IMR-90 (cell line): ENCODE results near the gene ARL6IP5. TPM values are rescaled to one million over a fixed set of nuclear protein-coding genes. Genes with fewer than 3 reads are reported as not detected.

Source experiments
- ATAC-seq: fragments of 200-7000 bp; cut with Tn5 transposase; 2 replicates; pipeline ENCODE4 v1.9.1; 2020; ENCODE audit warnings: low read depth, mild to moderate bottlenecking, moderate library complexity
- BruUV-seq: library from RNA; stranded (reverse); fragments of 400-500 nt; replicated peaks from 2 replicates; lab custom pipeline; 2021; lab: Mats Ljungman, UMichigan
- CTCF ChIA-PET: fragments of 300-600 bp; formaldehyde crosslinking; extraction: SDS; loops from one replicate; lab custom pipeline; 2021; ENCODE audit warnings: antibody characterized with exemption; lab: Yijun Ruan, JAX
- POLR2A ChIA-PET: fragments of 300-600 bp; sonication (Branson Sonifier 250); formaldehyde crosslinking; loops from one replicate; lab custom pipeline; 2022; ENCODE audit warnings: antibody characterized with exemption; ENCODE audit not compliant: unreplicated experiment; lab: Charles Lee
- DNase-seq: peaks from one replicate; pipeline ENCODE4 v3.0.0; 2013
- H2AFZ ChIP-seq: replicated peaks from 2 replicates; pipeline ENCODE3; 2013; ENCODE audit warnings: low read length, mild to moderate bottlenecking; ENCODE audit not compliant: poor library complexity
- H2AK5ac ChIP-seq: 2 replicates; pipeline ENCODE4 v1.6.1; 2013; ENCODE audit warnings: low read depth, low read length, inconsistent platforms
- H2AK9ac ChIP-seq: replicated peaks from 2 replicates; pipeline ENCODE3; 2013; ENCODE audit warnings: mild to moderate bottlenecking, low read depth, low read length, moderate library complexity; ENCODE audit not compliant: poor library complexity
- H2BK120ac ChIP-seq: 2 replicates; pipeline ENCODE4 v1.6.1; 2013; ENCODE audit warnings: low read depth, low read length, inconsistent platforms
- H2BK15ac ChIP-seq: 3 replicates; pipeline ENCODE4 v1.6.1; 2013; ENCODE audit warnings: low read depth, low read length, inconsistent platforms
- H2BK20ac ChIP-seq: 2 replicates; pipeline ENCODE4 v1.6.1; 2013; ENCODE audit warnings: low read depth, mild to moderate bottlenecking, inconsistent platforms, low read length, moderate library complexity
- H2BK5ac ChIP-seq: 2 replicates; pipeline ENCODE4 v1.6.1; 2013; ENCODE audit warnings: mild to moderate bottlenecking, low read depth, low read length, inconsistent platforms; ENCODE audit not compliant: poor library complexity, severe bottlenecking
- H3K14ac ChIP-seq: replicated peaks from 2 replicates; pipeline ENCODE4 v1.6.1; 2013; ENCODE audit warnings: low read depth, low read length, inconsistent platforms
- H3K18ac ChIP-seq: 2 replicates; pipeline ENCODE4 v1.6.1; 2013; ENCODE audit warnings: low read depth, low read length, control low read depth
- H3K23ac ChIP-seq: 2 replicates; pipeline ENCODE4 v1.6.1; 2013; ENCODE audit warnings: low read depth, low read length, inconsistent platforms
- H3K27ac ChIP-seq: 2 replicates; pipeline ENCODE4 v1.5.1; 2013; ENCODE audit warnings: mild to moderate bottlenecking, control low read depth, low read length; ENCODE audit not compliant: insufficient read depth
- H3K27me3 ChIP-seq: 2 replicates; pipeline ENCODE4 v1.6.1; 2013; ENCODE audit warnings: low read length; ENCODE audit not compliant: control insufficient read depth, insufficient read depth
- H3K36me3 ChIP-seq: 2 replicates; pipeline ENCODE4 v1.6.1; 2013; ENCODE audit warnings: low read length, mixed read lengths; ENCODE audit not compliant: control insufficient read depth, insufficient read depth
- H3K4ac ChIP-seq: 2 replicates; pipeline ENCODE4 v1.6.1; 2013; ENCODE audit warnings: low read depth, low read length, inconsistent platforms
- H3K4me1 ChIP-seq: 2 replicates; pipeline ENCODE4 v1.6.1; 2013; ENCODE audit warnings: low read length, mixed read lengths; ENCODE audit not compliant: control insufficient read depth, insufficient read depth
- H3K4me2 ChIP-seq: 2 replicates; pipeline ENCODE4 v1.6.1; 2013; ENCODE audit warnings: low read depth, mild to moderate bottlenecking, control low read depth, low read length, moderate library complexity
- H3K4me3 ChIP-seq: 2 replicates; pipeline ENCODE4 v1.5.1; 2013; ENCODE audit warnings: low read depth, mild to moderate bottlenecking, control low read depth, low read length, moderate library complexity; ENCODE audit not compliant: insufficient read depth
- H3K56ac ChIP-seq: 2 replicates; pipeline ENCODE4 v1.6.1; 2013; ENCODE audit warnings: low read length, inconsistent platforms; ENCODE audit not compliant: insufficient read depth; ENCODE audit errors: extremely low read depth
- H3K79me1 ChIP-seq, 2 experiments: 2 replicates each; pipeline ENCODE4 v1.6.1; 2013; ENCODE audit warnings: low read length in 2 of 2, inconsistent platforms in 1 of 2, low read depth in 1 of 2
- H3K9ac ChIP-seq: 2 replicates; pipeline ENCODE4 v1.6.1; 2013; ENCODE audit warnings: low read depth, low read length, control low read depth
- H3K9me1 ChIP-seq: 2 replicates; pipeline ENCODE4 v1.6.1; 2013; ENCODE audit warnings: low read length, inconsistent platforms; ENCODE audit not compliant: insufficient read depth
- H3K9me3 ChIP-seq: 2 replicates; pipeline ENCODE4 v1.6.1; 2013; ENCODE audit warnings: low read length; ENCODE audit not compliant: control insufficient read depth, insufficient read depth
- H4K20me1 ChIP-seq: 2 replicates; pipeline ENCODE4 v1.6.1; 2013; ENCODE audit warnings: low read length, inconsistent platforms; ENCODE audit not compliant: insufficient read depth
- H4K5ac ChIP-seq: 2 replicates; pipeline ENCODE4 v1.6.1; 2013; ENCODE audit warnings: mild to moderate bottlenecking, low read depth, low read length, control low read depth
- H4K8ac ChIP-seq, 2 experiments: 2 replicates each; pipeline ENCODE4 v1.6.1; 2013; ENCODE audit warnings: low read depth in 2 of 2, low read length in 2 of 2, control low read depth in 1 of 2, inconsistent platforms in 1 of 2
- H4K91ac ChIP-seq: 2 replicates; pipeline ENCODE4 v1.6.1; 2013; ENCODE audit warnings: low read depth, low read length, inconsistent platforms; ENCODE audit not compliant: insufficient read depth
- BHLHE40 ChIP-seq: fragments of 150-350 bp; IDR thresholded peaks from 2 replicates; pipeline ENCODE4 v1.6.1; 2016; ENCODE audit warnings: mild to moderate bottlenecking, low read depth, low read length
- CEBPB ChIP-seq: IDR thresholded peaks from 2 replicates; pipeline ENCODE4 v1.6.1; 2012; ENCODE audit warnings: low read depth, low read length, improper control_type of control experiment
- CHD1 ChIP-seq: IDR thresholded peaks from 2 replicates; pipeline ENCODE4 v1.6.1; 2012; ENCODE audit warnings: low read depth, low read length, improper control_type of control experiment
- FOS ChIP-seq: fragments of 150-350 bp; IDR thresholded peaks from 2 replicates; pipeline ENCODE4 v1.6.1; 2016; ENCODE audit warnings: low read depth, low read length
- MAFK ChIP-seq: IDR thresholded peaks from 2 replicates; pipeline ENCODE4 v1.6.1; 2012; ENCODE audit warnings: low read depth, low read length, improper control_type of control experiment
- MAZ ChIP-seq: IDR thresholded peaks from 2 replicates; pipeline ENCODE4 v1.6.1; 2012; ENCODE audit warnings: low read depth, mild to moderate bottlenecking, low read length, improper control_type of control experiment, moderate library complexity, borderline replicate concordance
- NFE2L2 ChIP-seq: fragments of 150-350 bp; IDR thresholded peaks from 2 replicates; pipeline ENCODE4 v1.6.1; 2016; ENCODE audit warnings: low read depth, mild to moderate bottlenecking, low read length
- POLR2A ChIP-seq: IDR thresholded peaks from 2 replicates; pipeline ENCODE4 v1.6.1; 2012; ENCODE audit warnings: mild to moderate bottlenecking, low read depth, low read length
- RCOR1 ChIP-seq: IDR thresholded peaks from 2 replicates; pipeline ENCODE4 v1.6.1; 2012; ENCODE audit warnings: mild to moderate bottlenecking, low read length, improper control_type of control experiment; ENCODE audit not compliant: insufficient replicate concordance
- SMC3 ChIP-seq: fragments of 150-350 bp; IDR thresholded peaks from 2 replicates; pipeline ENCODE4 v1.6.1; 2016; ENCODE audit warnings: low read depth, mild to moderate bottlenecking, antibody characterized with exemption, low read length, moderate library complexity
- WGBS, 2 experiments: methylation state at CpG; one replicate each; pipeline versions ENCODE4 v1.1.5 to v1.1.7; 2013; ENCODE audit warnings: missing lambda C conversion rate in 2 of 2; ENCODE audit not compliant: insufficient read length in 1 of 2; ENCODE audit errors: extremely low coverage in 2 of 2; 5-methylcytosine and 5-hydroxymethylcytosine counted together
- dilution Hi-C: fragments of 300-500 bp; cut with HindIII; formaldehyde crosslinking; loops from one replicate; pipeline ENCODE4 v1.14.3; 2018; ENCODE audit warnings: low sequenced_read_pairs; ENCODE audit not compliant: unreplicated experiment
- in situ Hi-C: fragments of 300-500 bp; cut with MboI; formaldehyde crosslinking; loops from 3 replicates; pipeline ENCODE4 v1.14.3; 2019; ENCODE audit warnings: low sequenced_read_pairs, inconsistent platforms, mixed read lengths
- intact Hi-C: fragments of 100-400 bp; cut with micrococcal nuclease; formaldehyde crosslinking; loops from 2 replicates; pipeline ENCODE4 v1.10.0; 2022
- polyA plus RNA-seq, 3 experiments: library from polyadenylated mRNA; depleted of rRNA; stranded (reverse); fragments of >200 nt; gene quantifications; 2 replicates each; pipeline ENCODE4 v1.2.3, GENCODE V29; 2012; ENCODE audit warnings: low replicate concordance in 1 of 3
- total RNA-seq: library from RNA; depleted of rRNA; stranded (reverse); fragments of >200 nt; gene quantifications from 2 replicates; pipeline ENCODE4 v1.2.3, GENCODE V29; 2012
- TF ChIP-seq, protein P1 (sequence below): fragments of 150-350 bp; IDR thresholded peaks from 2 replicates; pipeline ENCODE4 v1.6.1; 2017; ENCODE audit warnings: mild to moderate bottlenecking, antibody characterized with exemption, low read length, low read depth

Gene ARL6IP5
- total and polyA plus RNA-seq, 2 of the 4 experiments (the other 2 are of a cell fraction), result 76.4 to 98.8 TPM

DNA sequence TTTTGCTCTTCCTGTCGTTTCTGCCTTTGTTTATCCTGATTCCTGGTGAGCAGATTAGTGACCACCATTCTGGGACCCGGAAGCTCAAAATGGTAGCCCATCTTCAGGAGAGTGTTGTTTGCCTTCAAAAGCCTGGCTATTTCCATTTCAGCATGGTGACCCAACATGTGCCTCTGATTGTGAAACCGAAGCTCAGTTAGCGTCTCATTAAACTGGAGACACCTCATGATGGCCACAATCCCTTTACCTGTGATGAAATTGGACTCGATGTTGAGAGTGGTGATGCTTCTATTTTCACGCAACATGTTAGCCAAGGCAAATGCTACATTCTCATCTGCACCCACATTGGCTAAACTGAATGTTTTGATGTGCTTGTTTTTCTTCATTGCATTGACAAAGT is 34.4 kb downstream of the ARL6IP5 start:
- no peak overlapping the region for H2BK15ac ChIP-seq
- no peak overlapping the region for H3K27ac ChIP-seq
- H3K4ac ChIP-seq, result no peak overlapping the region
- no peak for ATAC-seq
- TF ChIP-seq BHLHE40 (no peak), MAZ (no peak), SMC3 (no peak), MAFK (no peak), RCOR1 (no peak), POLR2A (no peak), FOS (no peak), CEBPB (no peak), NFE2L2 (no peak), CHD1 (no peak)
- TF ChIP-seq, protein P1, sequence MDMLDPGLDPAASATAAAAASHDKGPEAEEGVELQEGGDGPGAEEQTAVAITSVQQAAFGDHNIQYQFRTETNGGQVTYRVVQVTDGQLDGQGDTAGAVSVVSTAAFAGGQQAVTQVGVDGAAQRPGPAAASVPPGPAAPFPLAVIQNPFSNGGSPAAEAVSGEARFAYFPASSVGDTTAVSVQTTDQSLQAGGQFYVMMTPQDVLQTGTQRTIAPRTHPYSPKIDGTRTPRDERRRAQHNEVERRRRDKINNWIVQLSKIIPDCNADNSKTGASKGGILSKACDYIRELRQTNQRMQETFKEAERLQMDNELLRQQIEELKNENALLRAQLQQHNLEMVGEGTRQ, result no peak
- dilution Hi-C loops, result no loop called here
- H3K9ac ChIP-seq, result no peak overlapping the region
- no peaks in the 10 kb centered on the region for H3K9me1 ChIP-seq
- H3K14ac ChIP-seq, result no peak overlapping the region
- no TSS peak for BruUV-seq
- H2AK9ac ChIP-seq, result no peak overlapping the region
- H3K18ac ChIP-seq, result no peak overlapping the region
- H4K8ac ChIP-seq, result no peak overlapping the region
- intact Hi-C loops, result no loop called here
- no peaks in the 10 kb centered on the region for H3K79me1 ChIP-seq
- WGBS, 2 experiments, result 93% methylated on average over 4 of the region's 6 CpGs; no CpG with 5 or more reads in 1 of the 2 experiments
- no peaks in the 10 kb centered on the region for H3K36me3 ChIP-seq
- no peak overlapping the region for H2BK5ac ChIP-seq
- no peak overlapping the region for H4K5ac ChIP-seq
- no peak overlapping the region for H2AFZ ChIP-seq
- no peak overlapping the region for H2BK20ac ChIP-seq
- no peak overlapping the region for H2AK5ac ChIP-seq
- H2BK120ac ChIP-seq, result no peak overlapping the region
- H3K56ac ChIP-seq, result no peak overlapping the region
- no peaks in the 10 kb centered on the region for H3K9me3 ChIP-seq
- peaks cover 7% of the 10 kb centered on the region for H3K27me3 ChIP-seq
- H4K20me1 ChIP-seq, result no peaks in the 10 kb centered on the region
- no peak for DNase-seq
- in situ Hi-C loops, result no loop called here
- no peak overlapping the region for H3K4me3 ChIP-seq
- H4K91ac ChIP-seq, result no peak overlapping the region
- H3K4me1 ChIP-seq, result no peaks in the 10 kb centered on the region
- ChIA-PET CTCF (interaction anchor here (1.6 kb wide), 2 partner anchors 43 to 187 kb away, joined by 6 read pairs; no protein-coding TSS in a partner anchor), POLR2A (no interaction called here)
- H3K23ac ChIP-seq, result no peak overlapping the region
- no peak overlapping the region for H3K4me2 ChIP-seq
